Kasumi-1 (cell line): ENCODE measurements around the gene ITCH.
A peak's percentile ranks its signal among the peaks of the same experiment; 100 is the strongest.

Experiments
- DNase-seq, 2 experiments: peaks; one replicate each; lab custom pipeline; 2025; lab: John Stamatoyannopoulos, UW

ITCH gene

DNA sequence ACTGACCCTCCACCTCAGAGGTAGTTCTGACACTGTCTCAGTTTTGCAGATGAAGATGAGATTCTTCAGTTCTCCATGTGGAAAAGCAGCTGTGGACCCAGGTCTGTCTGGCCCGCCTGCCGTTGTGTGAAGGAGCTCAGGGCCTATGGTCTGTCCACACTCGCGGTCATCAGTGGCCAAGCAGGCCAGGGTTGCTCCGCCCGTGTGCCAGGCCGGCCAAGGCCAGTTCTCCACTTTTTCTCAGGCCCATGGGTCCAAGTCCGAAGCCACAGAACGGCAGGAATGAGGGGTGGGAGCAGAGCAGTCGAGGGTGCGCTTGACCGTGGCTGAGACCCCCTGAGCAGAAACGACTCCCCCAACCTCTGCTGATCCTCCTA lies 186.8 kb downstream of the ITCH start:
- DNase-seq: no peak

- DNase-seq: no peak
Measured at GRCh38 chr20:34552569-34552968, 189.5 kb downstream of the ITCH start.

GRCh38 chr20:34553366-34553867 lies 190.3 kb downstream of the ITCH start:
- no peak for DNase-seq

DNA sequence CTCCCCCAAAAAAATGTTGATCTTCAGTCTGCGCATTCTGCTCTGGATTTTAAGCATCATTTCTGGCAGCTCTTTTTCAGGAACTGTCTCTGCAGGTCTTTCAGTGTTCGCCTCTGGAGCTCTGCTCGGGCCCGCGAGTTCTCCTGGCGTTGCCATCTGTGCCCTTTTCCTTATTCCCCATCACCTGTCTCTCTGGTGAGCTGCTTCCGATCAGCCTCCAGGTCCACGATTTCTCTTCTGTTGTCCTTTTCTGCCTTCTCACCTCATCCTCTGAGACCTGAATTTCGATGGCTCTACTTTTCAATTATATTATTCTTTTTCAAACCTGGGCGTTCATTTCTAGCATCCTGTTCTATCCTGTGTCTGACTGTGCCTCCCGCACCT lies 194.9 kb downstream of the ITCH start:
- no peak for DNase-seq

DNA sequence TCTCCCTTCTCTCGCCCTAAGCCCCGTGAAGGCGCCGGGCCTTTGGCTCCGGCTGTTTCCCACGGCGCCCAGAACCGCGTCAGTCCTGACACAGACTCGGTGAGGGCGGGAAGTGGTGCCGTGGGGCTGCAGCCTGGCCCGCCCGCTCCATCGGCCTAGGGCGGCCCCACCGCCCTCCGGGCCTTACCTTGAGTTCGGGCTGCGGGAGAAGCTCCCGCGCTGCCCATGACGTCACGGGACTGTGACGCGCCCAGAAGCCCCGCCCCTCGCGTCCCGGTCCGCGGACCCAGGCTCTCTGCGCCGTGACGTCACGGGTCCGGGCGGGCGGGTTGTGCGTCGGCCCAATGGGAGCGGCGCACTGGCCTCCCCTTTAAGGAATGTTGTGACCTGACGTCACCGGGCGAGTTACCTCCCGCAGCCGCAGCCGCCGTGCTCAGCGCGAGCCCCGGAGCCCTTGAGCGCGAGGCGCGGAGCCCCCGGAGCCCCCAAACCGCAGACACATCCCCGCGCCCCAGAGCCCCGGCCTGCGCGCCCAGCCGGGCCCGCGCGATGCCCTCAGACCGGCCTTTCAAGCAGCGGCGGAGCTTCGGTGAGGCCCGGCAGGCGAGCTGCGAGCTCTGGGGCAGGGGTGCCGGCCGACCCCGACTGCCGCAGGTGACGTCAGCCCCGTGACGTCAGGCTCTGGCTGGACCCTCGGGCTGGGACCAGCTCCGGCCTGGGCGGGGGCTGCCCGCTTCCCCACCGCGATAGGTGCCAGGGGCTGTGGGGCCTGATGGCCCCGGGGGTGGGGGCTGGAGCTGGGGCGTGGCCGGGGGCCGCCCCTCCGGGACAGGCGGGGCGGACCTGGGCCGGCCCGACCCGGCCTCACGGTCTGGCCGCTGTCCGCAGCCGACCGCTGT lies 195.5 kb downstream of the ITCH start, which contains the start of gene MAP1LC3A:
TSS of gene MAP1LC3A (plus strand) at position 399 of the 899 bp plus-strand sequence. CDS start at position 550, 151 bp downstream.
- peak; percentile 15 to 48 for DNase-seq

GRCh38 chr20:34559311-34560140 lies 196.5 kb downstream of the ITCH start:
- DNase-seq: no peak

- DNase-seq: no peak
Measured at GRCh38 chr20:34560141-34560523, 197.1 kb downstream of the ITCH start.

DNA sequence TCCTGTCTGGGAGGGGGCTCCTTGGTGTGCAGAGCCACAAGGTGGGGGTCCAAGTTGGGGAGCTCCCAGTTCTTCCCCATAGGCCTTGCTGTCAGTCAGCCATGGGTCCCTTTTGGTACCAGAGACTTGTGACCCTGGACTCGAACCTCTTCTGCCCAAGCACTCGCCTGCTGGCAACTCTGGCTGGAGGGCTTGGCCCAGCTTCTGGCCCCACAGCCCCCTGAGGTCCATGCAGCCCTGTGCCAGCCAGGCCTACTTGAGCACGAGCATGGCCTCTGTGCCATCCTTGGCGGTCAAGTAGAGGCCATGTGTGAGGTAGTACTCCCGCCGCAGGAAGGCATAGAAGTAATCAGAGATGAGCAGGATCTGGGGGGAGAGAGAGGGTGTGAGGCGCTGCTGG lies 197.5 kb downstream of the ITCH start:
- no peak for DNase-seq
